GM12892 (cell line): Measurements from ENCODE around the gene EPHB2.

Experiments
- POLR2A ChIP-seq: IDR thresholded peaks from 2 replicates; pipeline ENCODE4 v1.6.1; 2011; ENCODE audit warnings: low read depth, low read length, control low read depth
- POLR2AphosphoS5 ChIP-seq: IDR thresholded peaks from 2 replicates; pipeline ENCODE4 v1.6.1; 2011; ENCODE audit warnings: low read depth, low read length, control low read depth
- TAF1 ChIP-seq: IDR thresholded peaks from 2 replicates; pipeline ENCODE4 v1.6.1; 2011; ENCODE audit warnings: low read depth, mild to moderate bottlenecking, control low read depth, low read length, borderline replicate concordance

DNA sequence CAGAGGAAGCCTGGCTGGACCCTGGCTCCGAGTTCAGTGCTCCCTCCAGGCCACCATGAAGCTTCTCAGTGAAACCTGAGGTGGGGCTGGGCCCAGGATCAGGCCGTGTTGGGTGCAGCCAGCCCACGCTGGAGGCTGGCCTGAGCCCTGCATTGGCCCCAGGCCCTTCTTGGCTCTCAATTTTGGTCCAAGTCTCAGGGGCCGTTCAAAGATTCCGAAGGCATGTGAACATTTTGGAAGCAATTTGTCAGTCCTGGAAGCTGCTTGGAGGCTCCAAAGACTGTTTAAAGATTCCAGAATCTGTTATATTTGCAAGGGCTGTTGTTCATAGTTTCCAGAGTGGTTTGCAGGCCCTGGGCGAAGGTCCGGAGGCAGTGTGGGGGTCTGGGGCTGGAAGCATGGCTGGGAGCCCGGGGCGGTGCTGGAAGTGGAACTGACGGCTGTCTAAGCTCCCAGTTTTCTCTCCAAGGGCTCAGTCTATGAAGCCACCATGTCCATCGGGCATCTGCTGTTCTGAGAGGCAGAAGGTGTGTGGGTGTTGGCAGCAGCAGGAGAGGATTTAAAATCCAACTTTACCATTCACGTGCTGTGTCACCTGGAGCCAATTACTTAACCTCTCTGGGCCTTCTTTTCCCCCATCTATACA, 104.9 kb downstream of the EPHB2 start:
- no peak for TF ChIP-seq POLR2A
- no peak for TF ChIP-seq POLR2AphosphoS5
- TF ChIP-seq TAF1, result no peak
